Hematopoietic multipotent progenitor cell treated with erythropoietin and hydrocortisone succinate and interleukin-3 and kit ligand, for 15 days (in vitro differentiated cells): ENCODE measurements around the gene TEX13D.
"Not testable (repeated sequence)": the region's sequence is repeated elsewhere in the genome, so short reads cannot be mapped to it uniquely, and the experiment has no call there.

ENCODE experiments used
- DNase-seq: peaks from one replicate; pipeline ENCODE4 v3.0.0-alpha.2; 2015; ENCODE audit warnings: low spot score

The TEX13D gene

DNA sequence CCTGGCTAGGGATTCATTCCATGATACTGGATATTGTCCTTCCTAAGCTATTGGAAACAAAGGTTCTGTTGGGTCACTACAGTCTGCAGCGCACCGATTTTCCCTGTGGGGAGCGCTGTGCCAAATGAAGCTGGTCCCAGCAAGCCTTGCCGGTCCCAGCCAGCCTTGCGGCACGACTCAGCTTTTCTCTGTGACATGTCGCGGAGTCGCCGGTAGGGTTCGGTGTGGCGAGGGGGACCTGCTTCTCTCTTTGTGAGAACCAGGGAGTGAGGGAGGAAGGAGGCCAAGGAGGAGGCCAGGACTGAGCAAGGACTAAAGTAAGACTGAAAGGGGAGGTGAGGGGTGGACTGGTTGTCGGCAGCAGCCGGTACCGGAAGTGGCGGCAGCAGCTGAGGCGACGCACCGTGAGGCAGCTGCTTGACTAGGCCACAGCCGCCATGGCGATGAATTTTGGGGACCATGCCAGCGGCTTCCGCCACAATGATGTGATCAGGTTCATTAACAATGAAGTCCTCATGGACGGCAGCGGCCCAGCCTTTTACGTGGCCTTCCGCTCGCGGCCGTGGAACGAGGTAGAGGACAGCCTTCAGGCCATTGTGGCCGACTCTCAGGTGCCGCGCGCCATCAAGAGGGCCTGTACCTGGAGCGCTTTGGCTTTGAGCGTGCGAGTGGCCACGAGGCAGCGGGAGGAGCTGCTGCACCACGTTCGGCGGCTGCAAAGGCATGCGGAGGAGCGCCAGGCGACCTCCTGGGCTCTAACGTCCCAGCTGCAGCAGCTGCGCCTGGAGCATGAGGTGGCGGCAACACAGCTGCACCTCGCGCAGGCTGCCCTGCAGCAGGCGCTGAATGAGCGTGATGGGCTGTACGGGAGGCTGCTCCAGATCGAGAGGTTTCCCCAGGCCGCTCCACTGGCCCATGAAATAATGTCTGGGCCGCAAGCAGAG is at the start of gene TEX13D:
TSS of gene TEX13D (plus strand) at position 180 of the 944 bp plus-strand sequence. CDS start at position 438, 258 bp downstream.
- DNase-seq, result no peak

DNA sequence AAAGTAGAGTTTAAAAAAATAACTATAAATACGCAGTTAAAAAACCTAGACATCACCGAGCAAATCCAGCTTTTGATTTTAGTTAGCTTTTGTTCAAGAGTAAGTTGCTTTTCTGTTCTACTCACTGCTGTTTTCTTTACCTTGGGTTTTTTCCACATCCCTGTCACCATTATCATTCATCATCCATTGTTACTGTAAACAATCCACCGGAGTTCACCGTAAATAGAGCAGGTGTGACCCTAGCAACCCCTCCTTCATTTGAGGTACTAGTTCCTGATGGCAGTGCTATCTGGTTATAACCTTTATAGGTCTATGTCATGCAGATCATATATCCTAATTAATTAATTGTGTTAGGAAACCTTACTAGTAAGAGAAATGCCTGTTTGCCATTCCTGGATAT is 43.0 kb upstream of the TEX13D start:
- no peak for DNase-seq

DNA sequence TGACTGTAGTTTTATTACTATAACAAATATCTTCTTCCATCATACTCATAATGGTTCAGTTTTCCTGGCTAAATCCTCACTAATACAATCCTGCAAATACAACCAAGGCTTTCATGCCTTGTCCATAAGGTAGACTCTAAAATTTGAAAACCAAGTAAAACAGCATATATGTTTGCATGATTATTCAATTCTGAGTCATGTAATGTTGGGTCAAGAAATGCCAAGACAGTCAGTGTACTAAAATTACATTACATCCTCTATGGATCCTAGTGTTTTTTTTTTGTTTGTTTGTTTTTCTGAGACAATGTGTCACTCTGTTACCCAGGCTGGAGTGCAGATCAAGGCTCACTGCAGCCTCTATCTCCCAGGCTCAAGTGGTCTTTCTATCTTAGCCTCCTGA is 38.6 kb upstream of the TEX13D start:
- no peak for DNase-seq

DNA sequence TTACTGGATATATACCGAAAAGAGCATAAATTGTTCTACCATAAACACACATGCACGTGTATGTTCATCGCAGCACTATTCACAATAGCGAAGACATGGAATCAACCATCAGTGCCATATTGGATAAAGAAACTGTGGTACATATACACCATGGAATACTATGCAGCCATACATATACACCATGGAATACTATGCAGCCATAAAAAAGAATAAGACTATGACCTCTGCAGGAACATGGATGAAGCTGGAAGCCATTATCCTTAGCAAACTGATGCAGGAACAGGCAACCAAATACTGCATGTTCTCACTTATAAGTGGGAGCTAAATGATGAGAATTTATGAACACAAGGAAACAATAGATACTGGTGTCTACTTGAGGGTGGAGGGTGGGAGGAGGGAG is 33.1 kb upstream of the TEX13D start:
- DNase-seq, result not testable (repeated sequence)

DNA sequence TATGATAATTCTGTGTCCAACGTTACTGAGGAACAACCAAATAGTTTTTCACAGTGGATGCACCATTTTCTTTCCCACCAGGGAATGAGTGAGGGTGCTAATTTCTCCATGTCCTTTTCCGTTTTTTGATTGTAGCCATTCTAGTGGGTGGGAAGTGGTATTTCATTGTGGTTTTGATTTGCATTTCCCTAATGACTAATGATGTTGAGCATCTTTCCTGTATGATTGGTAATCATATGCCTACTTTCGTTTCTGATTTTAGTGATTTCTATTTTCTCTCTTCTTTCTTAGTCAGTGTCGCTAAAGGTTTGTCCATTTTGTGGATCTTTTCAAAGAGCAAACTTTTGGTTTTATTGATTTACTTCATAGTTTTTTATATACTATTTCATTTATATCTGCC is 32.1 kb upstream of the TEX13D start:
- no peak for DNase-seq

DNA sequence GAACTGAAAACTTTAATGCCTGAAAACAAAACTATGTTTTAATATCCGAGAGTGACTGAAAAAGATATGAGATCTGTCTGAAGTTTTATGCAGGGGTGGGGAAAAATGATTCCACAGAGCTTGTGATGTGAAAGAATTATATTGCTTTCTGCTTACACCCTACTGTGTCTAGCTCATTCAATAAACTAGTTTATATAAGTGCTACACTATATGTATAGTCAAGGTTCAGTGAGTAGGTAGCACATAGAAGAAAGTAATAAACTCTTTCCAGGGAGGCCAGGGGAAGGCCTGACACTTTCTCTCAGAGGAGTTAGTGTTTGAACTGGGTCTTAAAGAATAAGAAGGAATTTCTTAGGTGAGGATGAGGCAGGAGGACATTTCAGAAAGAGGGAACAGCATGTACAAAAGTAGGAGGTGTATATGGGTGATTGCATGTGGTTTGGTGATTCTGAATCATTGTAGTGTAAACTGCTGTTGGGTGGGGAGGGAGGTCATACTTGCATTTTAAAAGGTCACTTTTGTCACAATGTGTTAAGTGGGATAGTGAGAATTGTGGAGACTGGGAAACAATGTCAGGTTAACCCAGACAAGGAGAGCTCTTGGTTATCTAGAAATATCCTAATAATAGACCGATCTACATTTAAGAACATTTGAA is 25.1 kb upstream of the TEX13D start:
- no peak for DNase-seq

DNA sequence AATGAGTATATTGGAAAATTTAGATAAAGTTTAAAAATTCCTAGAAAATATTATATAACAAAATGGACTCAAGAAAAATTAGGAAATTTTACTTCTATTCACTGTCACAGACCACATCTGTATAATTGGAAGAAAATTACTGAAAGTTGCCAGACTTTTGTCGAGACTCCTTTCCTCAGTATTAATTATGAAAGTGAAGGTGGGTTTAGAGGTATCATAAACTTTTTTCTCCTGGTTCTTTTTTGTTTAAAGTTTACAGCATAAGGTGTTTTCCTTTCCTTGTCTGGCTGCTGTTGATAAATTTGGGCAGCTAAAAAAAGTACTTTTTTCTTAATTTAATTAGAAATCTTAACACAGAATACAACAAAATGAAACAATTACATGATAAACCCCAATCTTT is 6.7 kb upstream of the TEX13D start:
- no peak for DNase-seq

DNA sequence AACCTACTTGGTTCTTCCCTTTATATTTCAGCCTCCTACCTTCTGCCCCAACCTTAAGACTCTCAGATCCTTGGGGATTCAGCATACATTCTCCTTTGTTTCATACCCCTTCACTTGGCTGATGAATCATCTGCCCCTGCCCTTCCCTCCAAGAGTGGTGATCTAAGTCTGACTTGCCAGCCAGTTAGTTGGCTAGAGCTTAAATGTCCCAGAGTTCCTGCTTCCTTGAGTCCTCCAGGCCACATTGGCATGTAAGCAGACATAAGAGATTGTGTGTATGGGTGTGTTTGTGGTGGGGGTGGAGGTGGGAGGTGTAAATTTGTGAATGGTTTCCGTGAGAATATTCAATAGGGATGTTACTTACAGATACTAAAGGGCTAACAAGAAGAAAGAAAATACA is 3.7 kb upstream of the TEX13D start:
- no peak for DNase-seq

DNA sequence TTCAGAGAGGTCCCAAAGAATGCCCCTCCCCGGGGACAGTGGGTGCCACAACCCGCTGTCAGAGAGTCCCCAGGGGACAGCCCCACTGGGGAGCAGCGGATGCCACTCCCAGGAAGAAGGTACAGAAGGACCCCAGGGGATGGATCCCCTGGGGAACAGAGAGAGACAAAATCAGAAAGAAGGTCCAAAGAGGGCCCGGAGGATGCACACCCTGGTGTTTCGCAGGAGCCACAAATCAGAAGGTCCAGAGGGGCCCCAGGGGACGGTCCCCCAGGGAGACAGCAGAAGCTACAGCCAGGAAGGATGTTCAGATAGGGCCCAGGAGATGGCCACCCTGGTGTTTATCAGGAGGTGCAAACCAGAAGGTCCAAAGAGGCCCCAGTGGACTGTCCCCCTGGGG is 1.4 kb downstream of the TEX13D start:
- DNase-seq, result no peak

DNA sequence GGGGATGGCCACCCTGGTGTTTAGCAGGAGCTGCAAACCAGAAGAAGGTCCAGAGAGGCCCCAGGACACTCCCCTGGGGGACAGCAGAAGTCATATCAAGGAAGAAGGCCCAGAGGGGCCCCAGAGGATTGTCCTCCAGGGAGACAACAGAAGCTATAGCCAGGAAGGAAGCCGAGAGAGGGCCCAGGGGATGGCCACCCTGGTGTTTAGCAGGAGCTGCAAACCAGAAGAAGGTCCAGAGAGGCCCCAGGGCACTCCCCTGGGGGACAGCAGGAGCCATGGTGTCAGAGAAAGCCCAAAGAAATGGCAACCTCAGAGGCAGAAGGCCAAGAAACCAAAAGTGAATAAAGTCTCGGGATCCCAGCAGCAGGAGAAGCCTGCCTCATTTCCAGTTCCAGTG is 2.1 kb downstream of the TEX13D start:
- DNase-seq, result not testable (repeated sequence)

DNA sequence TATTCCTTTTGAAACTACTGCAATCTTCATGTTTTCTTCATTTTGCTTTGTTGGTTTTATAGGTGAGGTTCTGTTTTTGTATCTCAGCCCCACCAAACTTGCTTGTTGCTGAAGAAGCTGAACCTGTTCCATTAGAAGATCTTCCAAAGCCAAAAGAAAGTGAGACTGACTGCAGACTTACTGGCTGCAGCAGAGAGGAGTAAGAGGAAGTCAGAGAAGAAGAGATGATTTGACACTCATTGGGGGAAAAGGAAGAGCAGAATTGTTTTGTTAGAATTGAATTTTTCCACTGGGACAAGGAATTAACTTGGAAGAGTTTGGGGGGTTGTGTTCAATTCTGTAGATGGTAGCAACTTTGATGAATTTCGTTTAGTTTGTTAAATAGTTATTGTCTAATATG is 3.1 kb downstream of the TEX13D start:
- no peak for DNase-seq

DNA sequence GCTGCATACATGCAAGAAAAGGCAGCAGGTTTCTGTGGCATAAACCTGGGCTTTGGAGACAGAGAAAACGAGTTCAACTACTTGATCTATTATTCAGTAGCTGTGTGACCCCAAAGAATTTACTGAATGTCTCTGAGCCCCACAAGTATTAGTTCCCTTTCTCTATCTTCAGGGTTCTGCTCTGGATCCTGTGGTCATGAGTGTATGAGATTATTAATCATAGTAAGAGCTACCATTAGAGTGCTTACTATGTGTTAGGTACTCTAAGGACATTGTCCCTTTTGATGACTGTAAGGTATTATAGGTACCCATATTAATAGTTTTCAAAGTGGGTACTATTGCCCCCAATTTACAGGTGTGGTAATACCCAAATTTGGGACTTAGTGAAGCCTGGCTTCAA is 5.5 kb downstream of the TEX13D start:
- no peak for DNase-seq

DNA sequence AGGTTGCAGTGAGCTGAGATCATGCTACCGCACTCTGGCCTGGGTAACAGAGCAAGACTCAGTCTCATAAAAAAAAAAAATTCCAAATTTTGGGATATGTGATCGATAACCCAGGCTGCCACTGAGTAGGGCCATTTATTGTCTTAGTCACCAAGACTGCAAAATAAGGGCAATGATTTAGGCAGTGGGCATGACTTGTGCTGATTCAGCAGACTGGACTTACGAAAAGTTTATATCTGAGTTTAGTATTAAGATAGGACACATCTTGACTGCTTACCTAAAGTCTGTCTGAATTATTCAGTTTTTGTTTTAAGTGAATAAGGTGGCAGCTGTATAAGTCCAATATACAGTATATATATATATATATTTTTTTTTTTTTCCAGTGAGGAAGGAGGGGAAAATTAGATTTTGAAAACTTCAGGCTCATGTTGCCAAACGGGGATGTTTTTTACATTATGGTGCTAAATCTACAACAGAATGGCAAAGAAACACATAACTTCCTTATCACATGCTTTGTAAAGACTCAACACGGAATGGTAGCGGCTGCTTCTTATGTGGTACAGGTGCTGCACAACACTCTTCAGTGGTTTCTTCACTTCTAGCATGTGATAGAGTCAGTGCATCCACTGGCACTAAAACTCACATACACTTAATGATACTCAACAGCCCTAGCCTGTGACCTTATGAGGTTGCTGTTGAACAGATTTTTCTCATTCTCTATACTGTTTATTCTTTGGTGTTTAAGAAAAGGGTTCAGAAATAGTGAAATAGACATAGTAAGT is 6.5 kb downstream of the TEX13D start:
- DNase-seq, result no peak

DNA sequence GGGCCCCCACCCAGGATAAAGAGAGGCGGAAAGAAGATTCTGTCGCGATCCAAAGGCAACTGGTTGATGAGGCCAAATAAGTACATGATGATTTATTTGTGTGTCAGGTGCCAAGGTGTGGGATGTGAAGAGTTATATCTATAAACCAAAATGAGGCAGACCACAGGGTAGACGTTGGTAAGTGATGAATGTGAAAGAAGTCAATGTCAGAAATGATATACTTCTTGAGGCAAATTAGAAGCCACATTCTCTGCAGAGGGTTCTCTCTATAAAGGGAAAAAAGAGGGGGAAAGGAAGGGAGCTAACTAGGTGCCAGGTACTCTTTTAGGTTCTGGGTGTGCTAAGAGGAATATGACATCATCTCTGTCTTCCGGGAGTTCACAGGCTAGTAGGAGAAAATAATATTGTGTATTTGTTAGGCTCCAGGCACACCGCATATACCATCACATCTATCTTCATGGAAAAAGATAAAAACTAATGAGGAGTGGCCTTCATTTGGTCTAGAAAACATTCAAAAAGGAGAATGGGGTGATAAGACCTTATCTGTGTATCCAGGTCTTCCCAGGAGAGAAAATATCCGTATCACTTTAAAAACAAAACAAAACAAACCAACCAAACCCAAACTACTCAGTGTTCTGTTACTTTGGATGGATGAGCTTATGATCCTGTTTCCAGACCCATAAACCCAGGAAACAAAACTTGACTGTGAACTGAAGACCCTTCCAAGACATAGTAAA is 9.1 kb downstream of the TEX13D start:
- no peak for DNase-seq

DNA sequence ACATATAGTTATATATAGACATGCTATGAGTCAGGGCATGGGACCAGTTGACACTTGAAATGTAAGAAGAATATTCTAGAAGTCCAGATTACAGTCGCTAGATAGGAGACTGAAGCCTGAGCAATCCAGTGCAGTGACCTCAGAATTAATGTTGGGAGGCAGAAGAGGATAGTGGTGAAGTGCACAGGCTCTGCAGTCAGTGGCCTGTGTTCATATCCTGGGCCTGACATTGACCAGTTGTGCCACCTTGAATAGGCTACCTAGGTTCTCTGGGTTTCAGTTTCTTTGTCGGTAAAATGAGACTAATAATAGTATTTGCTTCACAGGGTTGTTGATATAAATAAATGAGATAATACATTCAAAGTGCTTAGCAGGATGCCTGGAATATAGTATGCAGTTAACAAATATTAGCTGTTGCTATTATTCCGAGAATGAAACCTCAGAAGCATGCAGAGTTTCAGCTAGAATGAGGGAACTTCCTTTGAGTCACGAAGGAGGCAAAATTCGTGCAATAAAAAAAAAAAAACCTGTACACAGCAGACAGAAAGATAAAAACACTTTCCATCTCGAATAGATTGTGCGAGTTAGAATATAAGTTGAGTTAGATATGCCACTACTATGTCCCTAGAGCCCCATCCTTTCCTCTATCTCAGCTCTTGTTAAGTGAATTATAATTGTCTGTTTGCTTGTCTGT is 9.9 kb downstream of the TEX13D start:
- no peak for DNase-seq

DNA sequence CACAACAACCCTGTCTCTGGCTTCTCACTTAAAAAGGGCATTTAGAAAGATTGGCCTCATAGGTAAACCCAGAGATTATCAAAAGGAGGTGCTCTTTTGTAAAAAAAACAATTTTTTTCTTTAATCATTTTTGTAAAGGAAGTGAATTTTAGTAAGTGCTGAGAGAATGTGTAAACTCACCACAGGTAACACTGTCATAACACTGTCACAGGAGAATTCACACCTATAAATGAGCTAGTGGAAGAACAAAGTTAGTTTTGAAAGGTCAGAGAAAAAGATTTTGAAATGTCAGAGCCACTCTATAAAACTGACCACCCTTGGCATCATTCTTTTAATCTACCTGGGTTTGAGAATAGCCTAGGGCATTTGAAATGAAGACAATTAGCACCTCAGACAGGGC is 10.6 kb downstream of the TEX13D start:
- no peak for DNase-seq

DNA sequence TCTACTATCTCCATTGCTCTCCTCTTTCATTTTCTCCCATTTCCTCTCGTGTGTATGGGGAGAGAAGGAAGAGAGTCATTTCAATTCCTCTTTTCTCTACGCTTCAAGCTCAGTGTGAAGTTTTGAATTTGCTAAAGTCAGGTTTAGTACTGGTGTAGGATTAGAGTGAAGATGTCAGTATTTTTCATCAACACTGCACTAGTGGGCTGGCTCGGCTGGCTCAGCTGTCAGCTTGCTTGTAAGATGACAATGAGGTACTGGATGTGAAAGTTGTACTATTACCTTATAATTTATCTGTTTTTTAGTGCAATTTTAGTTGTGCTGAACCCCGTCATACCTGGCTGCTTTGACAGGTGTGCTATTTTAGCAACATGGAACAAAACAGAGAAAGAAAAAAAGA is 11.8 kb downstream of the TEX13D start:
- DNase-seq, result no peak

DNA sequence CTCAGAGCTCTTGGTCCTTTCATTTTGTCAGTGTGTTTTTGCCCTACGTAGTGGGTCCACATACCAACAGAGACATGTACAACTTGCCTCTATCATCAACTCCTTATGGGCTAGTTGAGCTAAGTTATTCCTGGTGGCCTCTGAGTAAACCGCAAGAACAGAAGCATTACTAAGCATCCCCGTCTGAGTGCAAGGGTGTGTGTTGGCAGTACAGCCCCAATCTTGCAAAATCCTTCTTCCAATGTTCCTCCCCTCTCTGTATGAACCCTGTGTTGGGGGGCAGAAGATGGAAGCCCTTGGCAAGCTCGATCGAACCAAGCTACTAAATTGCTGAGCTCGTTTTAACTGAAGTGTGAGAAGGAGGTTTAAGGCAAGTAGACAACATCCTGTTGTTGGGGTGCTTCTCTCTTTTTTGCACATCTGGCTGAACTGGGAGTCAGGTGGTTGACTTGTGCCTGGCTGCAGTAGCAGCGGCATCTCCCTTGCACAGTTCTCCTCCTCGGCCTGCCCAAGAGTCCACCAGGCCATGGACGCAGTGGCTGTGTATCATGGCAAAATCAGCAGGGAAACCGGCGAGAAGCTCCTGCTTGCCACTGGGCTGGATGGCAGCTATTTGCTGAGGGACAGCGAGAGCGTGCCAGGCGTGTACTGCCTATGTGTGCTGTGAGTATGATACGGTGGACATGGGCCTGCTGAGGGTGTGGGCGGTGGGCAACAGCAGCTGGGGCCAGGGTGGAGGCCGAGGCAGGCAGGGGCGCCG is 13.8 kb downstream of the TEX13D start, which contains the start of gene SH2D1A:
TSS of gene SH2D1A (plus strand) at position 447 of the 760 bp plus-strand sequence. CDS start at position 527, 80 bp downstream.
- DNase-seq, result no peak

DNA sequence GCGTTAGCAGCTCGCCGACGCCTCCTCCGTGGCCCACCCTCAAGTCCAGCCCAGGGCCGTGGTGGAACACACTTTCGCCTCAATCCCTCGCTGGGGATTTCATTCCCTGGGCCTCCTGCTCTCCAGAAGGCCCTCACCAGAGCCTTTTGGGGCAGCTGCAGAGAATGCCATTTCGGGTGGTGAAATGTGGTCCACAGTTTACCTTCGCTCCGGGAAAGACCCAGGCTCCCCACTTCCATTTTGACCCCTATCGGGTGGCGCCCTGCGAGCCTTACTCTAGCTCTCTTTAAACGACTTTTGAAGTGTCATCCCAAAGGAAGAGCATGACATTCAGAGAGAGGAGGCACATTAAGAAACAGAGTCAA is 14.4 kb downstream of the TEX13D start:
- DNase-seq, result no peak

DNA sequence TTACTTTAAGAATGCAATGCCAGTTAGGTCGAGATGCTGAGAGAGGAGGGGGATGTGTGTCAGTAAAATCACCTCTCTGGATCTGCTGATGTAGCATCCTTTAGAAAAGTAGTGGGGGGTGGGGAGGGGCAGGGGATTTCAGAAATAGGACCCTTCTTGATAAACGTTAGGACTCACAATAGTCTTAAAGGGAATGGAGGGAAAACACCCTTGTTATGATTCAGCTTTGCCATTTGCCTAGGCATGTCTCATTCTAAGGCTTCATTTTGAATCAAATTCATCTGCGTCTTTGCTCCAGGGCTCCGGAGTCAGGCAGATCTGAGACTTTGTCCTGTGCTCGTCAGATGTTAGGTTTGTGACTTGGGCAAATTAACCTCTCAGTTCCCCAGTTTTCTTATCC is 14.8 kb downstream of the TEX13D start:
- no peak for DNase-seq

DNA sequence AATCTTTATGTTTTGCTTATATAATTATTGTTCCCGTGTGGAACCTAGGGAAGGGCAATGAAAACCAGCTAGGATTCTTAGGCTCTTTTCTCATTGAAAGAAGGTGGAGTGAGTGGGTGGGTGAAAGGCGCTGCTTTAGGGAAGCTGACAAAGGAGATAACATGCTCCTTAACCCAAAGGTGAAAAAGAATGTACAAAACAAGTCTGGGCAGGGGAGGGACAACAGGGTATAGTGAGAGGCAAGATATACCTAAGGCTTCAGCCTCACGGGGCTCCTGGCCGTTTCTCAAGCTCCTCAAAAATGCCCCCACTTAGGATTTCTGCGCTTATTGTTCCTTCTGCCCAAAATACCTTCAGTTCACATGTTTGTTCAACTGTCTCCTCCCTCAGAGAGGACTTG is 15.7 kb downstream of the TEX13D start:
- no peak for DNase-seq
